Measurements from ENCODE around the gene MACROD2.

- TF ChIP-seq CTCF (IDR thresholded peaks at IDR 0.05) (no peak), POLR2A (IDR thresholded peaks at IDR 0.05) (no peak)
These were observed 1713.8 kb downstream of the MACROD2 start for GRCh38 chr20:15708984-15709598.

Data from ovary (tissue), 3 donors.